Adrenal gland (tissue), 5 donors: ENCODE data around the gene SLC20A1.

Experiments
- POLR2A ChIP-seq, 2 donors: fragments of 450-650 bp; IDR thresholded peaks; one replicate each; pipeline ENCODE4 v1.6.1; 2017; ENCODE audit warnings: antibody characterized with exemption in 2 of 2, mild to moderate bottlenecking in 2 of 2, moderate library complexity in 1 of 2
- TF ChIP-seq, protein P1 (sequence below), 6 experiments: fragments of 450-650 bp in 4 of 6; fragments of 200-600 bp in 2 of 6; sonication (generic) in 1 of 6; IDR thresholded peaks; 1 replicate in 5 of 6; 2 replicates in 1 of 6; pipeline versions ENCODE4 v1.5.1 to v1.8.0; 2016 to 2021; ENCODE audit warnings: antibody characterized with exemption in 6 of 6, mild to moderate bottlenecking in 2 of 6, moderate library complexity in 1 of 6
- donor health status: DM: no; HTN: no; CAD: no.

DNA sequence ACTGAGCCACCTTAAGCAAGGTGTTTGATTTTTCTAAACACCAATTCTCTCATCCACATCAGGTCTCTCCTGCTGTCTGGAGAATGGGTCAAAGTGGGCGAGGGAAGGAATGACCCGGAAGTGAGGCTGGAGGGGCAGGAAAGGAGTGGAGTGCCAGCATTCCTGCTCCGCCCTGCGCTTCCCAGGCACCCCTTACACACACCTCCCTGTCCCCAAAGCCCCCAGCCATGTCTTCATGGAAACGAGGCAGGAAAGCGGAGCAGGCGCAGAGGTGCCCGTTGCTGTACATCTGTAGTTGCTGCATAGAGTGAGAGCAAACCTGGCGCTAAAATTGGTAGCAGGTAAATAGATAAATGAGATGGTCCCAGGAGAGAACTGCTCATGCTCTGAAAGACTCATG, 47.9 kb downstream of the SLC20A1 start:
- TF ChIP-seq, protein P1, sequence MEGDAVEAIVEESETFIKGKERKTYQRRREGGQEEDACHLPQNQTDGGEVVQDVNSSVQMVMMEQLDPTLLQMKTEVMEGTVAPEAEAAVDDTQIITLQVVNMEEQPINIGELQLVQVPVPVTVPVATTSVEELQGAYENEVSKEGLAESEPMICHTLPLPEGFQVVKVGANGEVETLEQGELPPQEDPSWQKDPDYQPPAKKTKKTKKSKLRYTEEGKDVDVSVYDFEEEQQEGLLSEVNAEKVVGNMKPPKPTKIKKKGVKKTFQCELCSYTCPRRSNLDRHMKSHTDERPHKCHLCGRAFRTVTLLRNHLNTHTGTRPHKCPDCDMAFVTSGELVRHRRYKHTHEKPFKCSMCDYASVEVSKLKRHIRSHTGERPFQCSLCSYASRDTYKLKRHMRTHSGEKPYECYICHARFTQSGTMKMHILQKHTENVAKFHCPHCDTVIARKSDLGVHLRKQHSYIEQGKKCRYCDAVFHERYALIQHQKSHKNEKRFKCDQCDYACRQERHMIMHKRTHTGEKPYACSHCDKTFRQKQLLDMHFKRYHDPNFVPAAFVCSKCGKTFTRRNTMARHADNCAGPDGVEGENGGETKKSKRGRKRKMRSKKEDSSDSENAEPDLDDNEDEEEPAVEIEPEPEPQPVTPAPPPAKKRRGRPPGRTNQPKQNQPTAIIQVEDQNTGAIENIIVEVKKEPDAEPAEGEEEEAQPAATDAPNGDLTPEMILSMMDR (IDR thresholded peaks at IDR 0.05): no peak
- no peak for TF ChIP-seq POLR2A (IDR thresholded peaks at IDR 0.05)
